ENCODE measurements around the gene PLB1. TPM values are rescaled to one million over a fixed set of nuclear protein-coding genes. Genes with fewer than 3 reads are reported as not detected.

Gene PLB1
- total RNA-seq (2013) = 48.5 TPM
- polyA plus RNA-seq = 10 to 100 TPM; 20.2 to 35.8 (median 23.9) TPM
- polyA minus RNA-seq = 26.2 and 40.5 TPM in 2 replicates
- total RNA-seq = 1.6 to 30.8 (median 16.1) reads per million in 11 experiments

GRCh38 chr2:28495551-28496250 lies at the start of gene PLB1:
TSS of gene PLB1 (plus strand) at chr2:28496060. CDS start at chr2:28496115, 55 bp downstream.
- intact Hi-C loops (cut with micrococcal nuclease) = no loop called here
- Mint-ChIP-seq H3K4me3 (no peak within 1 kb of the TSS), H3K36me3 (no peaks in the 10 kb centered on the region), H3K27ac (no peak within 1 kb of the TSS), H3K9me3 (no peaks in the 10 kb centered on the region), H3K4me1 (peaks cover 9% of the 10 kb centered on the region), H3K27me3 (ENCODE audit: low read depth in 3 of 3) (peaks cover 0 to 7% (median 5%) of the 10 kb centered on the region in 3 donors)
- no peak within 1 kb of the TSS for H3K27ac ChIP-seq (ENCODE audit: low read depth in 1 of 2, low read length in 2 of 2)
- no peaks in the 10 kb centered on the region for H3K27me3 ChIP-seq (ENCODE audit: control insufficient read depth in 2 of 2, insufficient read depth in 2 of 2, low read length in 2 of 2)
- DNase-seq = no peak
- no peak within 1 kb of the TSS for H3K9ac ChIP-seq (ENCODE audit: insufficient read depth, low read length, poor library complexity, severe bottlenecking)
- TF ChIP-seq CTCF (IDR thresholded peaks at IDR 0.05) = no peak
- H3K4me1 ChIP-seq (ENCODE audit: control insufficient read depth in 1 of 2, insufficient read depth in 2 of 2, low read length in 2 of 2) = peaks cover 0 to 6% of the 10 kb centered on the region in 2 donors
- H3K4me2 ChIP-seq (replicated peaks; ENCODE audit: extremely low read depth, low read length, poor library complexity, severe bottlenecking) = no peak within 1 kb of the TSS
- H3K79me2 ChIP-seq (ENCODE audit: insufficient read depth, low read length) = no peaks in the 10 kb centered on the region
- no peaks in the 10 kb centered on the region for H4K20me1 ChIP-seq (ENCODE audit: insufficient read depth, low read length)
- no peak within 1 kb of the TSS for H2AFZ ChIP-seq (ENCODE audit: insufficient read depth, low read depth, low read length, poor library complexity, severe bottlenecking)
- no peaks in the 10 kb centered on the region for H3K36me3 ChIP-seq (replicated peaks in 1 of 2; ENCODE audit: control insufficient read depth in 1 of 2, insufficient read depth in 2 of 2, low read length in 2 of 2)
- no peaks in the 10 kb centered on the region for H3K9me3 ChIP-seq (replicated peaks in 1 of 2; ENCODE audit: control insufficient read depth in 1 of 2, insufficient read depth in 1 of 2, low read length in 2 of 2)
- no peak within 1 kb of the TSS for H3K4me3 ChIP-seq (replicated peaks in 1 of 3; ENCODE audit: low read depth in 2 of 3, low read length in 3 of 3)
- 90% methylated on average over 12 of the region's 14 CpGs for WGBS (ENCODE audit: insufficient coverage)

GRCh38 chr2:28446531-28446930 lies 49.3 kb upstream of the PLB1 start:
- intact Hi-C loops (cut with micrococcal nuclease) = loop anchor here in 1 of 2 donors (5.0 kb wide), 1 partner anchor 39 kb away; no protein-coding TSS in a partner anchor
- no peak overlapping the region for H3K9ac ChIP-seq (ENCODE audit: insufficient read depth, low read length, poor library complexity, severe bottlenecking)
- H3K79me2 ChIP-seq (ENCODE audit: insufficient read depth, low read length) = no peaks in the 10 kb centered on the region
- Mint-ChIP-seq H3K9me3 (no peaks in the 10 kb centered on the region), H3K36me3 (peaks cover 2 to 4% of the 10 kb centered on the region in 2 donors), H3K4me1 (peaks cover 67% of the 10 kb centered on the region), H3K27ac (peak overlapping the region in 6 of 7 donors; percentile 76 to 99 (median 98)), H3K27me3 (ENCODE audit: low read depth in 3 of 3) (peaks cover 0 to 1% (median 0%) of the 10 kb centered on the region in 3 donors), H3K4me3 (no peak overlapping the region)
- H4K20me1 ChIP-seq (ENCODE audit: insufficient read depth, low read length) = no peaks in the 10 kb centered on the region
- no peaks in the 10 kb centered on the region for H3K36me3 ChIP-seq (replicated peaks in 1 of 2; ENCODE audit: control insufficient read depth in 1 of 2, insufficient read depth in 2 of 2, low read length in 2 of 2)
- no peaks in the 10 kb centered on the region for H3K27me3 ChIP-seq (ENCODE audit: control insufficient read depth in 2 of 2, insufficient read depth in 2 of 2, low read length in 2 of 2)
- TF ChIP-seq CTCF (IDR thresholded peaks at IDR 0.05) = no peak
- H2AFZ ChIP-seq (ENCODE audit: insufficient read depth, low read depth, low read length, poor library complexity, severe bottlenecking) = no peak overlapping the region
- peaks cover 47 to 67% of the 10 kb centered on the region in 2 donors for H3K4me1 ChIP-seq (ENCODE audit: control insufficient read depth in 1 of 2, insufficient read depth in 2 of 2, low read length in 2 of 2)
- no peak overlapping the region for H3K4me2 ChIP-seq (replicated peaks; ENCODE audit: extremely low read depth, low read length, poor library complexity, severe bottlenecking)
- H3K4me3 ChIP-seq (replicated peaks in 1 of 3; ENCODE audit: low read depth in 2 of 3, low read length in 3 of 3) = no peak overlapping the region
- H3K27ac ChIP-seq (ENCODE audit: low read depth in 1 of 2, low read length in 2 of 2) = peak overlapping the region in 1 of 2 donors; percentile 99
- peak in 2 of 3 donors; percentile 39 to 46 for DNase-seq
- H3K9me3 ChIP-seq (replicated peaks in 1 of 2; ENCODE audit: control insufficient read depth in 1 of 2, insufficient read depth in 1 of 2, low read length in 2 of 2) = no peaks in the 10 kb centered on the region
